Fibroblast of upper back skin (primary cell): Measurements from ENCODE around the gene GLP2R.
"Not testable (repeated sequence)": the region's sequence is repeated elsewhere in the genome, so short reads cannot be mapped to it uniquely, and the experiment has no call there.

Experiments
- DNase-seq: peaks from one replicate; pipeline ENCODE4 v3.0.0-alpha.2; 2013

The GLP2R gene

DNA sequence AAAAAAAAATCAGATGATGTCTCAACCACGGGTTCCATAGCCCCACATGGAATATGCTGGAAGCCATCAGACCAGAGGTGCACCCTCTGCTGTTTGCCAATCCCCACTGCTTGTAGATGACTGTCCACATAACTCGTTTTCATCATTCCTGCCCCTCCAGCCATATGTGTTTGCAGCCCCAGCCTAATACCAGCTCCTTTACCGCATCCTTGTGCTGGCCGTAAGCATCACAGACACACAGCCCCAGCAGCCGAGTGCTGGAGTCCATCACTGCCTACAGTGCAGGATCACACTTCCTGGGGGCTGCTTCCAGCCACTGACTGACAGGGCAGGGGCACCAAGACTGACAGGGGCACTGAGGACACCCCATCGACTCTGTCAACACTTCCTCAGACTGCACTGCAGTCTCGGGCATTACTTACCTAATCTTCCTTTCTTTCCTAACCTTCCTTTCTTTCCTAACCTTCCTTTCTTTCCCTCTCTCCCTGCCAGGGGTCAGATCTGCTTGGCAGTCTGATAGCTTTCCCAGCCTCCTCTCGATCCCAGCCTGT is 74.4 kb downstream of the GLP2R start:
- peak; percentile 70 for DNase-seq

GRCh38 chr17:9900784-9901183 is 75.1 kb downstream of the GLP2R start:
- peak; percentile 94 for DNase-seq

- DNase-seq, result peak; percentile 44
Measured at GRCh38 chr17:9902120-9902519, 76.4 kb downstream of the GLP2R start.

DNA sequence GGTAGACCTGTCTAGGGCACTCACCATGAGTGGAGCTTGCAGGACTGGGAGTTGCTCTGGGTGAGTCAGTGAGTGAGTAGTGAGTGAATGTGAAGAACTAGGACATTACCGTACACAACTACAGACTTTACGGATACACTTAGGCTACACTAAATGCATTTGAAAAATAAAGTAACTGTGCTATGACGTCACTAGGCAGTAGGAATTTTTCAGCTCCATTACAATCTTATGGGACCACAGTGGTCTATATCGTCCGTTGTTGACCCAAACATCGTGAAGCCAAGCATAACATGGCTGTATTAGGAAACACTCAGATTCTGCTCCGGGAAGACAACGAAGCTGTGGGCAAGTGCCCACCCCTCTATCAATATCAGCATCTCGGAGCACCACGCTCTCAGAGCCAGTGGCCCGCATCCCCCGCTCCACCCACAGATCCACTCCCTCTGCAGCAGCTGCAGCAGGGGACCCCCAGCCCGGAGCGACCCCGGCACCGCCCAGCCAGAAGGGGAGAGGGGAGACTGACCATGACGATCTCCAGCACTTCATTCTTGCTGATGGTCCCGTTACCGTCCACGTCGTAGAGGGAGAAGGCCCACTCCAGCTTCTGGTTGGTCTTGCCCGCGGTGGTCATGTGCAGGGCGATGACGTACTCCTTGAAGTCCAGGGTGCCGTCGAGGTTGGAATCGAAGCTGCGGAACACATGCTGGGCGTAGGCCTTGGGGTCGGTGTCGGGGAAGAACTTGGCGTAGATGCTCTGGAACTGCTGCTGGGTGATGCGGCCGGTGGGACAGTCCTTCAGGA is 78.8 kb downstream of the GLP2R start:
- no peak for DNase-seq

DNA sequence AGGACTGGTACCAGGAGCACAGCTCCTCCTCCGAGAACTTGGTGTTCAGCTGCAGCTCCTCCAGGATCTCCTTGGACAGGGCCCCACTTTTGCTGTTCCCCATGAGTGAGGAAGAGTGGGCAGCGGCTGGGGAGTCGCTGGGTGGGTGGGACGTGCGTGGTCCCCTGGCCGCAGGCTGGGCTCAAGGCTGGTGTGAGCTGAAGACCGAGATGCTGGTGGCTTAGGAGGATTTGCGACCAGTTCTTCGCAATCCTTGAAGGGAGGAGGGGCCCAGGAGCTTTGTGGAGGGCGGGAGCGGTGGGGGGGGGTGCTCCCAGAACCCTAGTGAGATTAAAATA is 79.3 kb downstream of the GLP2R start, which contains the start of gene RCVRN:
RCVRN (minus strand) TSS at position 194 of the 338 bp plus-strand sequence; CDS start at position 103, 91 bp downstream.
- no peak for DNase-seq

DNA sequence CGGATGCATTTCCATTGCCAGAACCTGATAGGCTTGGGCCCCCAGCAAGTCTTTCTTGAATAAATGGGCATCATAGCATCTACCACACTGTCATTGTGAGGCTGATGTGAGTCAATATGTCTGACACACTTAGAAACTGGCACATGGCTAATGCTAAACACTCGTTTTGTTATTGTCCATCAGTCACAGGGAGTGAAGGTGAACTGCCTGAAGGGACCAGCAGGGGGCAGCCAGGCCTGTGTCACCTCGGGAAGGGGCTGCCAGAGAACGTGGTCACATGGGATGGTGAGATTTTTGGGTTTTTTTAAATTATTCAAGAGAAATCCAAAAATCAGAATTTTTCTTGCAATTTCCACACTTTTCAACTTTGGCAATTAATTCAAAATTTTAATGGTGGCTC is 80.2 kb downstream of the GLP2R start:
- peak; percentile 27 for DNase-seq

DNA sequence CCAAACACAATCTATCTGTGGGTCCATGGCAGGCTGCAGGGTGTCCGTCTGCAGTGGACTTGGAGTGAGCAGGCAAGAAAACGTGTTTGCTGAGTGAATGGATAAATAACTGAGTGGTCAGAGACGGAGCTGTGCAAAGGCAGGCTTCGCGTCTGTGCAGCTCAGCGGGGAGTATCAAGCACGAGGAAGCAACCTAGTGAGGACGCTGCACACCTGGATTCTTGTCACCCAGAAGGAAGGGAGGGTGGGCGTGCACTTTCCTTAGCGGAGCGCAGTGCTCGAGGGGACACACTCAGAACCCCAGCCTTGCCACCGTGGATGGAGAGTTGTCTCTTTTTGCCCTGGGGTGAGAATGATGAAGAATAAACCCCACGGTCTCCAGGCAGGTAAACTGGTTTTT is 80.9 kb downstream of the GLP2R start:
- DNase-seq, result no peak

DNA sequence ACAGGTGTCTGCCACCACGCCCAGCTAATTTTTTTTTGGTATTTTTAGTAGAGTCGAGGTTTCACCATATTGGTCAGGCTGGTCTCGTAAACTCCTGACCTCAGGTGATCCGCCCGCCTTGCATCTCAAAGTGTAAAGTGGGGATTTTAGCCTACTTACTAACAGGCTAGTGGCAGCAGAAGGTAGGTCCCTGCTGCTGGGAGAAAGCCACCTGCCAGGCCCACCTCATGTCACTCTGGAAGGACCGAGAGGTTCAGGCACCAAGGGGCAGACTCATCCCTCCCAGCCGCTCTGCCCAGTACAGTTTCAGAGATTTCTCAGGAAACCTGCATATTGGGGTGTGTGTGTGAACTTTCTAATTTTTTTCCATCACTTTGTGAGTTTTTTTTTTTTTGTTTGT is 81.4 kb downstream of the GLP2R start:
- DNase-seq, result no peak

DNA sequence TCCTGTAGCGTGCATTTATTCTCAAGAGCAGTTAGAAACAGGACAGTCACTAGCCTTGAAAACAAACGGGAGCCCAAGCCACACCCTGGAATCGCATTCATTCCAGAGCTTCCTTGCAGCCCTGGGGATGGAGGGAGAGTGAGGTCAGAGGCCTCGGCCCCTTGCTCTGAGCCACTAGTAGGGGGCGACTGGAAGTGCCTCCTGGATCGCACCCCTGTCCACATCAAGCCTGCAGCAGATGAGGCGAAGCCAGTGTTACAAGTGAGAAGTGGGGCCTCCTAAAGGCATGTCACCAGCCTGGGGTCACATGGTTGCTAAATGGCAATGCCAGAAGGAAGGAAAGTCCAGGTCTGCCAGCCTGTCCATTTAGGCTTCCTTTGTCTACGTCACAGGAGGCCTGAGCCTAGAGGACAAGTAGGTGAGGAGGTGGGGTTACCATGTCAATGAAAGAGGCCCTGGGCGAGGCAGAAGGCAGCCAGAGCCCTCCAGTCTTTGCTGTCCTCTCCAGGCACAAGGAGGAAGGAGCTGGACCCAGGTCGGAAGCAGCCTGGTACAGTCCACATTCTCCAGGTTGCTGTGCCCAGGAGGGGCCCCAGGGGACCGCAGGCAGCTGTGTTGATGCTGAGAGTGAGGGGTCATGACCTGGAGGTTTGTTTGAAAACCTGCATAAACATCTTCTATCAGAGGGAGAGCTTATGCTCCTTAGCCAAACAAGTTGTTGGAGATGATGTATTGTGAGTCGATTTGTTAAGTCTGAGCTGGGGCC is 82.3 kb downstream of the GLP2R start:
- no peak for DNase-seq

GRCh38 chr17:9908649-9909042 is 82.9 kb downstream of the GLP2R start:
- DNase-seq, result no peak

GRCh38 chr17:9911089-9911488 is 85.4 kb downstream of the GLP2R start:
- DNase-seq, result no peak

- DNase-seq, result peak; percentile 45
Measured at GRCh38 chr17:9912121-9913099, 86.7 kb downstream of the GLP2R start.

DNA sequence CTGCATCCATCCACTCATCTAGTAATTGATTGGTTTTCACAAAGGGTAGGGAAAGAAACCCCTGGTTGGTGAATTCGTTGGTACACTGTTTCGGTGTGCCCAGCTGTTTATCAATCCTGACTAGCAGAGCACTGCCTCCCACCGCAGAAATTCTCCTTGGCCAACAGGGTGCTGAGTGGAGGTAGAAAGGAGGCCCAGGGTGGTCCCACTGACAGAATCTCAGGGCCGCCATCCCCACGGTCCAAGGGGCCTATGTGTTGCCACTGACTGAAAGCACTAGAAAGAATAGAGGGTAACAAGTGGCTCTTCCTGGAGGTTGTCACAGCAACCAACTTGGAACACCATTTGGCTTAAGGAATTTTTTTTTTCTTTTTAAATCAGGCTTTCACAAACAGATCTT is 87.8 kb downstream of the GLP2R start:
- DNase-seq, result no peak

GRCh38 chr17:9916108-9916507 is 90.4 kb downstream of the GLP2R start:
- no peak for DNase-seq

DNA sequence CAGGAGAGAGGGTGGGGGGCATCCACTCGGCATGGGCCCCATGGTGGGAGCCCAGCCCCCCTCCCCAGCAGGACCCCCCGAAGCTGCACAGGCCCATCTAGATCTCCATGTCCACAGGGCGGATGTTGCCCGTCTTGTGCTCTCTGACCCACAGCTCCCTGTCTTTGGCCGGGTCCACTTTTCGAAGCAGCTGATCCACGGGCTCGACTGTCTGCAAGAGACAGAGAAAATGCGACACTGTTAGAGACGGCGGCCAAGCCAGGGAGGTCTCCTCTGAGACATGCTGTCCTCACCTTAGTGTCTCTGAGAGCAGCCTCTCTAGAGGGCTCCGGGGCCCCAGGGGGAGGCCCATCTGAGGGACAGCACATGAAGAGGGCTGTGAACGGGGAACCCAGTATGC is 91.4 kb downstream of the GLP2R start:
- DNase-seq, result no peak

GRCh38 chr17:9917801-9918200 is 92.1 kb downstream of the GLP2R start:
- DNase-seq, result no peak

GRCh38 chr17:9918352-9918751 is 92.6 kb downstream of the GLP2R start:
- no peak for DNase-seq

GRCh38 chr17:9918804-9919352 is 93.2 kb downstream of the GLP2R start:
- DNase-seq, result no peak

GRCh38 chr17:9921216-9921615 is 95.5 kb downstream of the GLP2R start:
- not testable (repeated sequence) for DNase-seq

DNA sequence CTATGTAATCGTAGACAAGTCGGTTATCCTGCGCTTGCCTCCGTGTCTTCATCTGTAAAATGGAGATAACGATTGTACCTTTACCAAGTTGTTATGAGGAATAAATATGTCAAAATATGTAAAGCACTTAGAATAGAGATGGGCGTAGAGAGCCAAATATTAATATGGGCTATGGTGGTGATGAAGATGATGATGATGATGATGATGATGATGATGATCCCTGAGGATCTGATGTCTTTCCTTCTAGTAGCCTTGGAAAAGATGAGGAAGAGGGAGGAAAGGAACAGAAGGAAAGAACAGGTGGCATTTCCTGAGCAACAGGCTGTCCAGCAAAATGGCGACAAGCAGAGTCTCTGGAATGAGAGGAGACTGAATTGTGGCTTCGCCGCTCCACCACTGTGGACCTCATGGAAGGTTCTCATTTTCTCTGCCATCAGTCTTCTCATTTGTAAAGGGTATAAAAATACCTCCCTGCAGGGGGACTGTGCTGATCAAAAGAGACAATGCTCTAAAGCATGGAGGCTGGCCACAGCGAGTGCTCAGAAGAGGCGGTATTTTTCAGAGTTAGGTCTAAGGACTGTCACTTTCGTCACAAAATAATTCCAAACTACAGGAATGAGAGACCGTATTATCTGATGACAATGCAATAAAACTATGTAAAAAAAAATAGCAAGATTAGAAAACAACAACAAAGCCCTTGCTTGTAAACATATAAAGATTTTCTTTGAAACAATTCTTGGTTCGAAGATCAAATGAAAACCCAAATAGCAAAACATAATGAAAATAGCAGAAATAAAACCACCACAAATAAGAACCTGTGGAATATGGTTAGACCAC is 96.5 kb downstream of the GLP2R start:
- DNase-seq, result no peak

- peak; percentile 78 for DNase-seq
Measured at GRCh38 chr17:9924735-9925191, 99.0 kb downstream of the GLP2R start.
